Sigmoid colon (tissue), 7 donors: Measurements from ENCODE around the gene PEPD. TPM values are rescaled to one million over a fixed set of nuclear protein-coding genes. Genes with fewer than 3 reads are reported as not detected.

ENCODE experiments used
- DNase-seq: peaks from one replicate; pipeline ENCODE4 v3.0.0-alpha.2; 2019
- H3K27ac ChIP-seq, 4 donors: fragments of 200-600 bp; sonication (generic); one replicate each; pipeline ENCODE4 v1.5.1; 2016 to 2019; ENCODE audit warnings: mild to moderate bottlenecking in 1 of 4
- H3K27me3 ChIP-seq, 3 donors: fragments of 200-600 bp; sonication (generic); one replicate each; pipeline ENCODE4 v1.5.1; 2019; ENCODE audit warnings: mild to moderate bottlenecking in 1 of 3
- H3K36me3 ChIP-seq, 4 donors: fragments of 200-600 bp; sonication (generic); one replicate each; pipeline ENCODE4 v1.5.1; 2016 to 2019
- H3K4me1 ChIP-seq, 4 donors: fragments of 200-600 bp; sonication (generic); one replicate each; pipeline ENCODE4 v1.5.1; 2017 to 2019
- H3K4me3 ChIP-seq, 4 donors: fragments of 200-600 bp; sonication (generic); one replicate each; pipeline ENCODE4 v1.5.1; 2017 to 2019; ENCODE audit warnings: mild to moderate bottlenecking in 2 of 4, moderate library complexity in 1 of 4
- H3K9me3 ChIP-seq, 4 donors: fragments of 200-600 bp in 3 of 4; sonication (generic) in 3 of 4; one replicate each; pipeline versions ENCODE4 v1.5.1 to v1.6.1; 2013 to 2019
- EP300 ChIP-seq, 4 donors: sonication (generic); formaldehyde crosslinking; IDR thresholded peaks; one replicate each; pipeline ENCODE4 v1.6.1; 2017; ENCODE audit warnings: antibody characterized with exemption in 4 of 4
- POLR2A ChIP-seq, 2 donors: fragments of 450-650 bp; IDR thresholded peaks; one replicate each; pipeline ENCODE4 v1.6.1; 2016; ENCODE audit warnings: antibody characterized with exemption in 2 of 2, mild to moderate bottlenecking in 2 of 2, moderate library complexity in 2 of 2
- POLR2AphosphoS5 ChIP-seq, 4 donors: sonication (generic); formaldehyde crosslinking; IDR thresholded peaks; one replicate each; pipeline ENCODE4 v1.6.1; 2017; ENCODE audit warnings: antibody characterized with exemption in 4 of 4
- WGBS, 2 donors: extraction: QIAGEN DNeasy Blood & Tissue Kit; methylation state at CpG; one replicate each; pipeline ENCODE4 v1.1.7; 2013; 5-methylcytosine and 5-hydroxymethylcytosine counted together
- intact Hi-C: fragments of 100-400 bp; cut with DNase I; formaldehyde crosslinking; loops from one replicate; pipeline ENCODE4 v1.15.1; 2023
- polyA plus RNA-seq, 3 donors: library from polyadenylated mRNA; stranded (reverse); fragments of 200-250 nt; gene quantifications; one replicate each; pipeline ENCODE4 v1.2.3, GENCODE V29; 2013
- total RNA-seq, 4 donors: library from RNA; depleted of rRNA; stranded (reverse); fragments of >200 nt; gene quantifications; one replicate each; pipeline ENCODE4 v1.1.0, GENCODE V29; 2016
- TF ChIP-seq, protein P1 (sequence below), 4 experiments: fragments of 450-650 bp in 3 of 4; fragments of 200-600 bp in 1 of 4; IDR thresholded peaks; one replicate each; pipeline ENCODE4 v1.5.1; 2016 to 2019; ENCODE audit warnings: antibody characterized with exemption in 4 of 4, mild to moderate bottlenecking in 3 of 4, moderate library complexity in 2 of 4
- donor health status: healthy with polysubstance abuse.
- donor health status: Bipolar disorder and iron deficiency.
- donor health status: healthy.

The PEPD gene
- total and polyA plus RNA-seq, 7 donors: 50.0 to 187 (median 67.8) TPM

DNA sequence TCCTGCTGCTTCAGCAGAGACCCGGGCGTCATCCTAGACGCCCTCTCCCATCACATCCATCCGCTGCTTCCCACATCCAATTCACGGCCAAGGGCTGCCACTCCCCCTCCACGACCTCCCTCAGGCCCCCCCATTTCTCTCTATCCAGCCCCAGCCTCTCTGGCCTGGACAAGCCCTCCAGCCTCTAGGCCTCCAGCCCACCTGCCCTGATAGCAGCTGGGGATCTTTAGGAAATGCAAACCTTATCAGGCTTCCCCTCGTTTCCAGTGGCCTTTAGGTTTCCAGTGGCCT, 51.6 kb downstream of the PEPD start:
- Histone ChIP-seq H3K4me1 (peaks cover 0 to 16% (median 4%) of the 10 kb centered on the region in 4 donors), H3K4me3 (no peak overlapping the region), H3K36me3 (peaks cover 0 to 7% (median 0%) of the 10 kb centered on the region in 4 donors), H3K9me3 (no peaks in the 10 kb centered on the region), H3K27ac (no peak overlapping the region), H3K27me3 (no peaks in the 10 kb centered on the region)
- TF ChIP-seq, protein P1, sequence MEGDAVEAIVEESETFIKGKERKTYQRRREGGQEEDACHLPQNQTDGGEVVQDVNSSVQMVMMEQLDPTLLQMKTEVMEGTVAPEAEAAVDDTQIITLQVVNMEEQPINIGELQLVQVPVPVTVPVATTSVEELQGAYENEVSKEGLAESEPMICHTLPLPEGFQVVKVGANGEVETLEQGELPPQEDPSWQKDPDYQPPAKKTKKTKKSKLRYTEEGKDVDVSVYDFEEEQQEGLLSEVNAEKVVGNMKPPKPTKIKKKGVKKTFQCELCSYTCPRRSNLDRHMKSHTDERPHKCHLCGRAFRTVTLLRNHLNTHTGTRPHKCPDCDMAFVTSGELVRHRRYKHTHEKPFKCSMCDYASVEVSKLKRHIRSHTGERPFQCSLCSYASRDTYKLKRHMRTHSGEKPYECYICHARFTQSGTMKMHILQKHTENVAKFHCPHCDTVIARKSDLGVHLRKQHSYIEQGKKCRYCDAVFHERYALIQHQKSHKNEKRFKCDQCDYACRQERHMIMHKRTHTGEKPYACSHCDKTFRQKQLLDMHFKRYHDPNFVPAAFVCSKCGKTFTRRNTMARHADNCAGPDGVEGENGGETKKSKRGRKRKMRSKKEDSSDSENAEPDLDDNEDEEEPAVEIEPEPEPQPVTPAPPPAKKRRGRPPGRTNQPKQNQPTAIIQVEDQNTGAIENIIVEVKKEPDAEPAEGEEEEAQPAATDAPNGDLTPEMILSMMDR (IDR thresholded peaks at IDR 0.05): no peak
- TF ChIP-seq EP300 (IDR thresholded peaks at IDR 0.05) (no peak), POLR2AphosphoS5 (IDR thresholded peaks at IDR 0.05) (no peak), POLR2A (IDR thresholded peaks at IDR 0.05) (no peak)
- DNase-seq: no peak
- 90 to 94% methylated on average over 7 of the region's 7 CpGs for WGBS, 2 donors
- intact Hi-C loops: no loop called here

DNA sequence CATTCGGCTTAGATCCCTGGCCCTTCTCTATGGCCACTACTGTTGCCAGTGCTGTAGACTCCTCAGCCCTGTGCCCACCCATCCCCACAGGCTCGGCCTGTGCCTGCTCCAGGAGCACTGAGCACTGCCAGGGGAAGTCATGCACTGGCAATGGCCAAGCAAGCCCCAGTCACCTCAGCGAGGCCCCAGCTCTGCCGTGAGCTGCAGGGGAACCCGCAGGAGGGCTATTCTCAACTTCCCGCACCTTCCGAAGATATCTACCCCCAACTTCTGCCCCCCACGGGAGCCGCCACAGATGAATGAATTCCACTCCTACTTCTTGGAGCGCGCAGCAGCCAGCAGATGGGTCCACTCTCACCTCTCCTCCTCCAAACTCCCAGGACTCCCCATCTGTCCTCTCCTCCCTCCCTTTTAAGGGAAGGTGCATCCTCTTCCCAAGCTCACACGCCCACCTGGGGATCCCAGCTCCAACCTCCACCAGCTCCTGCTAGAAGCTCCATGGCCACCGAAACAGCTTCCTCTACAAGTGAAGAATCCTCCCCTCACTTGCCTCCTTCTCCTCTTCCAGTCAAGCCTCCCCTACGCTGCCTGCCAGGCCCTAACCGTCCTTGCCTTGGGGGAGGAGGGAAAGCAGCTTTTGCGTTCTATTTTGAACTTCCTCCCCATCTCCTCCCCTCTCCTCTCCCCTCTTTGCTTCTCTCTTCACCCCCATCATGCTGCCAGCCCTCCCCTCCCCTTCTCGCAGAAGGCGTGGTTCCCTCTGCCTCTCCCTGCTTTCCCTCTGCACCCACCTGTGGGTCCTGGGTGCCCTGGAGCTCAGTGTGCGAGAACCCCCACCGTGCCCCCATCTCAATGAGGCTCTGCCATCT, 52.2 kb downstream of the PEPD start:
- Histone ChIP-seq H3K9me3 (no peaks in the 10 kb centered on the region), H3K36me3 (peaks cover 0 to 4% (median 0%) of the 10 kb centered on the region in 4 donors), H3K4me1 (peaks cover 0 to 16% (median 4%) of the 10 kb centered on the region in 4 donors), H3K4me3 (no peak overlapping the region), H3K27me3 (no peaks in the 10 kb centered on the region), H3K27ac (no peak overlapping the region)
- TF ChIP-seq EP300 (IDR thresholded peaks at IDR 0.05) (no peak), POLR2AphosphoS5 (IDR thresholded peaks at IDR 0.05) (no peak), POLR2A (IDR thresholded peaks at IDR 0.05) (no peak)
- TF ChIP-seq, protein P1 (IDR thresholded peaks at IDR 0.05): no peak
- 91 to 96% methylated on average over 20 of the region's 20 CpGs for WGBS, 2 donors
- intact Hi-C loops: no loop called here
- no peak for DNase-seq

DNA sequence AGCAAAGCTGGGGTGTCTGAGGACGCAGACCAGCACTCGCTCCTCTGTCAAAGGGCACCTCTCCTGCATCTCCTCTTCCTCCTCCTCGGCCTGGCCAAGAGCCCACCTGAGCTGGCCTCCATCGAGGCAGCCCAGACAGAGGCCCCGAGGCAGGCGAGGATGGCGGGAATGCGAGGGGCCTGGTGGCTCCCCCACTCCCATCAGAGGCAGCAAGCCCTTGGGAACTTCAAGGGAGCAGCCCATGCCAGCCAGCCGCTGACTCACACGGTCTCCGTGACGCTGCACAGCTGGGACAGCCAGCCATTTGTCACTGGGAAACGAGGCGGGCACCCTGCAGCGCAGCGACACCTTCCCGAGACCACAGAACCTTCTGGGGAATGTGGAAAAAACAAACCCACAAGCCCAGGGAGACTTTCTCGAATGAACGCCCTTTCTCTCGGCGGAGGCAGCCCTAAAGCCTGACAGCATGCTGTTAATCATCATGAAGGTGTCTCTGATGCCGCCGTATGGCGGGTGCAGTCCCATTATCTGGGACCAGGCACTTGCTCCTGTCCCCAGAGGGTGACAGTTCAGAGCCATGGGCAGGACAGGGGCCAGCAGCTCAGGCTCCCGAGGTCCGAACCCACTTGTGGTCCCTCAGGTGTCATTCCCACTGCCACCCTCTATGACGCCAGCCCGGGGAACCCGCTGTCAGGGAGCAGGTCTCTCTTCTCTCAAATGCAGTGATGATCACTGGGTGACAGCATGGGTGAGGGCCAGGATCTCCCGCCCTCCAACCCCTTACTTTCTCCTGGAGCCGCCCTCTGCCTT, 53.0 kb downstream of the PEPD start:
- Histone ChIP-seq H3K4me3 (no peak overlapping the region), H3K4me1 (peaks cover 0 to 10% (median 4%) of the 10 kb centered on the region in 4 donors), H3K9me3 (no peaks in the 10 kb centered on the region), H3K27me3 (no peaks in the 10 kb centered on the region), H3K27ac (no peak overlapping the region), H3K36me3 (peaks cover 0 to 4% (median 0%) of the 10 kb centered on the region in 4 donors)
- DNase-seq: no peak
- TF ChIP-seq POLR2AphosphoS5 (IDR thresholded peaks at IDR 0.05) (no peak), POLR2A (IDR thresholded peaks at IDR 0.05) (no peak), EP300 (IDR thresholded peaks at IDR 0.05) (no peak)
- TF ChIP-seq, protein P1 (IDR thresholded peaks at IDR 0.05): no peak
- WGBS, 2 donors: 91 to 94% methylated on average over 31 of the region's 31 CpGs
- intact Hi-C loops: no loop called here

DNA sequence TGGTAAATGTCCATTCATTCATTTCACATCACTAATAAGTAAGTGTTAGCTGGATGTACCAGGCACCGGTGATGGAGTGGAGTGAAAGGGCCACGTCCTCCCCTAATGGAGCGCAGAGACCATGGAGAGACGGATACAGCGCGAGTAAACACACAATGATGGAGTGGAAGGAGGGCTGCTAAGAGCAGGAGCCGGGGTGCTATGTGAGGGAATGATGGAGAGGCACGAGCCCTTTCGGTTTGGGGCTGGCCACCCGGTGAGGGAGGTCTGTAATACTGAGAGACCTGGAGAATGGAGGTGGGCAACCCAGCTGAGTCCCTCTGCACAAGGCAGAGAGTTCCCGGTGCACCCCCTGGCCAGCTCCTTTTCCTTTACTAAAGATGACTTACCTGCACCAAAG, 53.7 kb downstream of the PEPD start:
- no peak overlapping the region for H3K4me3 ChIP-seq
- DNase-seq: no peak
- peaks cover 0 to 4% (median 0%) of the 10 kb centered on the region in 4 donors for H3K36me3 ChIP-seq
- H3K4me1 ChIP-seq: peaks cover 0 to 9% (median 1%) of the 10 kb centered on the region in 4 donors
- no peaks in the 10 kb centered on the region for H3K27me3 ChIP-seq
- H3K9me3 ChIP-seq: no peaks in the 10 kb centered on the region
- 92 to 97% methylated on average over 11 of the region's 11 CpGs for WGBS, 2 donors
- TF ChIP-seq, protein P1 (IDR thresholded peaks at IDR 0.05): no peak
- TF ChIP-seq POLR2AphosphoS5 (IDR thresholded peaks at IDR 0.05) (no peak), EP300 (IDR thresholded peaks at IDR 0.05) (no peak), POLR2A (IDR thresholded peaks at IDR 0.05) (no peak)
- intact Hi-C loops: no loop called here
- no peak overlapping the region for H3K27ac ChIP-seq
